Stimulated activated CD4-positive, alpha-beta T cell treated with anti-CD3 and anti-CD28 coated beads, Interleukin-1b, Interleukin-23, amount 100 ng/mL, for 4 hours (primary cell): ENCODE results near the gene DNPH1.

Experiments
- DNase-seq, 2 donors: peaks; one replicate each; pipeline ENCODE4 v3.0.0-alpha.2; 2020; ENCODE audit warnings: low read depth in 2 of 2

Gene DNPH1

GRCh38 chr6:43181621-43181941 is 47.7 kb downstream of the DNPH1 start:
- no peak for DNase-seq

- DNase-seq, result no peak
These were observed 48.3 kb downstream of the DNPH1 start for GRCh38 chr6:43180985-43181384.

- DNase-seq, result no peak
These were observed 49.2 kb downstream of the DNPH1 start for GRCh38 chr6:43180058-43180457.

GRCh38 chr6:43178951-43179830 is 50.1 kb downstream of the DNPH1 start:
- no peak for DNase-seq

- no peak for DNase-seq
These were observed 51.1 kb downstream of the DNPH1 start for GRCh38 chr6:43178150-43178549.

GRCh38 chr6:43176423-43176786 is 52.9 kb downstream of the DNPH1 start:
- DNase-seq, result no peak

- no peak for DNase-seq
These were observed 53.4 kb downstream of the DNPH1 start for GRCh38 chr6:43175676-43176422.
